HCT116 (cell line): ENCODE data around the gene ITLN1. TPM values are rescaled to one million over a fixed set of nuclear protein-coding genes. Genes with fewer than 3 reads are reported as not detected.

ENCODE experiments used
- ATAC-seq: fragments of 200-7000 bp; cut with Tn5 transposase; 2 replicates; pipeline ENCODE4 v1.9.1; 2020; ENCODE audit warnings: mild to moderate bottlenecking, moderate library complexity
- BruUV-seq: library from RNA; stranded (reverse); fragments of 400-500 nt; replicated peaks from 2 replicates; lab custom pipeline; 2021; lab: Mats Ljungman, UMichigan
- CTCF ChIA-PET: fragments of 300-600 bp; sonication (Branson Sonifier 250); formaldehyde crosslinking; loops from one replicate; lab custom pipeline; 2021; ENCODE audit warnings: antibody characterized with exemption; lab: Charles Lee
- POLR2A ChIA-PET: fragments of 300-600, 350-600 bp; sonication (Branson Sonifier 250); formaldehyde crosslinking; loops from one replicate; lab custom pipeline; 2021; ENCODE audit warnings: antibody characterized with exemption; lab: Charles Lee
- RAD21 ChIA-PET, 2 experiments: fragments of 300-600 bp; sonication (Branson Sonifier 250); formaldehyde crosslinking; loops; one replicate each; lab custom pipeline; 2023; ENCODE audit warnings: low total read pairs in 2 of 2; ENCODE audit not compliant: uncharacterized antibody in 2 of 2, unreplicated experiment in 2 of 2, low non-redundant PET in 1 of 2; lab: Charles Lee
- DNase-seq: peaks from one replicate; pipeline ENCODE4 v3.0.0-alpha.2; 2010; ENCODE audit warnings: low read depth, low spot score
- H2AFZ ChIP-seq: fragments of 200-600 bp; shearing (Covaris generic), sonication (generic); 2 replicates; pipeline ENCODE4 v1.6.1; 2017; ENCODE audit warnings: low read depth, mixed run types, mixed read lengths, antibody characterized with exemption, low read length; ENCODE audit not compliant: poor library complexity, severe bottlenecking
- H3K27ac ChIP-seq: 2 replicates; pipeline ENCODE4 v1.5.1; 2012; ENCODE audit warnings: low read depth, low read length
- H3K27me3 ChIP-seq: fragments of 200-600 bp; sonication (generic); 2 replicates; pipeline ENCODE4 v1.6.1; 2016; ENCODE audit warnings: mixed run types, low read length, mixed read lengths; ENCODE audit not compliant: insufficient read depth
- H3K36me3 ChIP-seq, 2 experiments: fragments of 200-500 bp in 1 of 2; fragments of 200-600 bp in 1 of 2; sonication (Bioruptor generic) in 1 of 2; sonication (generic) in 1 of 2; 2 replicates each; pipeline versions ENCODE4 v1.5.1 to v1.6.1; 2014 to 2016; ENCODE audit warnings: low read length in 2 of 2, inconsistent platforms in 1 of 2, mixed read lengths in 1 of 2, mixed run types in 1 of 2; ENCODE audit not compliant: insufficient read depth in 2 of 2, control insufficient read depth in 1 of 2
- H3K4me1 ChIP-seq, 2 experiments: fragments of 200-600 bp in 1 of 2; sonication (generic) in 1 of 2; 2 replicates each; pipeline versions ENCODE4 v1.5.1 to v1.6.1; 2012 to 2017; ENCODE audit warnings: low read length in 2 of 2, inconsistent platforms in 1 of 2, mild to moderate bottlenecking in 1 of 2, mixed read lengths in 1 of 2, mixed run types in 1 of 2, moderate library complexity in 1 of 2; ENCODE audit not compliant: insufficient read depth in 2 of 2, control insufficient read depth in 1 of 2
- H3K4me2 ChIP-seq: fragments of 200-600 bp; sonication (generic); 2 replicates; pipeline ENCODE4 v1.6.1; 2017; ENCODE audit warnings: mixed run types, low read length, mixed read lengths
- H3K4me3 ChIP-seq, 2 experiments: fragments of 200-600 bp in 1 of 2; sonication (generic) in 1 of 2; replicated peaks in 1 of 2; 2 replicates each; pipeline ENCODE4 v1.5.1; 2011 to 2016; ENCODE audit warnings: low read length in 2 of 2, control low read depth in 1 of 2, low read depth in 1 of 2, mild to moderate bottlenecking in 1 of 2, mixed read lengths in 1 of 2, mixed run types in 1 of 2
- H3K79me2 ChIP-seq: fragments of 200-600 bp; sonication (generic); 2 replicates; pipeline ENCODE4 v1.6.1; 2017; ENCODE audit warnings: mild to moderate bottlenecking, mixed run types, low read length, moderate library complexity, mixed read lengths; ENCODE audit not compliant: insufficient read depth
- H3K9ac ChIP-seq: fragments of 200-600 bp; sonication (generic); 2 replicates; pipeline ENCODE4 v1.6.1; 2016; ENCODE audit warnings: low read length, mixed read lengths
- H3K9me2 ChIP-seq: fragments of 200-600 bp; sonication (generic), shearing (Covaris generic); 2 replicates; pipeline ENCODE4 v1.6.1; 2017; ENCODE audit warnings: mixed run types, mild to moderate bottlenecking, moderate library complexity; ENCODE audit not compliant: insufficient read depth
- H3K9me3 ChIP-seq, 2 experiments: fragments of 200-500 bp in 1 of 2; fragments of 200-600 bp in 1 of 2; sonication (Bioruptor generic) in 1 of 2; sonication (generic) in 1 of 2; 2 replicates each; pipeline ENCODE4 v1.6.1; 2014 to 2017; ENCODE audit warnings: low read length in 2 of 2, mixed read lengths in 2 of 2, inconsistent platforms in 1 of 2, low read depth in 1 of 2, mild to moderate bottlenecking in 1 of 2, mixed run types in 1 of 2, moderate library complexity in 1 of 2; ENCODE audit not compliant: control insufficient read depth in 1 of 2, insufficient read depth in 1 of 2
- H4K20me1 ChIP-seq: fragments of 200-600 bp; sonication (generic), shearing (Covaris generic); 2 replicates; pipeline ENCODE4 v1.6.1; 2017; ENCODE audit warnings: mixed run types, mild to moderate bottlenecking, moderate library complexity; ENCODE audit not compliant: insufficient read depth
- CEBPB ChIP-seq: IDR thresholded peaks from 2 replicates; pipeline ENCODE4 v1.6.1; 2012; ENCODE audit warnings: low read depth
- EGR1 ChIP-seq: IDR thresholded peaks from 2 replicates; pipeline ENCODE4 v1.6.1; 2012; ENCODE audit warnings: low read depth
- ELF1 ChIP-seq: IDR thresholded peaks from 2 replicates; pipeline ENCODE4 v1.6.1; 2012; ENCODE audit warnings: low read depth, borderline replicate concordance
- EZH2 ChIP-seq: fragments of 200-600 bp; sonication (generic); IDR thresholded peaks from 2 replicates; pipeline ENCODE4 v1.6.1; 2017; ENCODE audit warnings: antibody characterized with exemption, mixed run types
- EZH2phosphoT487 ChIP-seq: fragments of 200-600 bp; IDR thresholded peaks from 2 replicates; pipeline ENCODE4 v1.6.1; 2018; ENCODE audit warnings: antibody characterized with exemption, borderline replicate concordance
- FOSL1 ChIP-seq: IDR thresholded peaks from 2 replicates; pipeline ENCODE4 v1.6.1; 2012; ENCODE audit warnings: low read depth
- POLR2A ChIP-seq: IDR thresholded peaks from 2 replicates; pipeline ENCODE4 v1.7.0; 2011; ENCODE audit warnings: borderline replicate concordance; ENCODE audit not compliant: insufficient read depth, insufficient read length; ENCODE audit errors: extremely low read depth
- POLR2AphosphoS5 ChIP-seq: IDR thresholded peaks from 2 replicates; pipeline ENCODE4 v1.6.1; 2011; ENCODE audit warnings: mild to moderate bottlenecking, low read depth, low read length, moderate library complexity
- RAD21 ChIP-seq: IDR thresholded peaks from 2 replicates; pipeline ENCODE4 v1.6.1; 2012; ENCODE audit warnings: low read depth, mild to moderate bottlenecking
- SP1 ChIP-seq: IDR thresholded peaks from 2 replicates; pipeline ENCODE4 v1.6.1; 2012; ENCODE audit warnings: low read depth
- SRF ChIP-seq: IDR thresholded peaks from 2 replicates; pipeline ENCODE4 v1.6.1; 2012; ENCODE audit warnings: low read depth
- YY1 ChIP-seq: IDR thresholded peaks from 2 replicates; pipeline ENCODE4 v1.6.1; 2011; ENCODE audit warnings: low read length, low read depth, moderate library complexity, mild to moderate bottlenecking; ENCODE audit not compliant: insufficient replicate concordance; ENCODE audit errors: extremely low read depth
- ZFX ChIP-seq: fragments of 450-650 bp; IDR thresholded peaks from 2 replicates; pipeline ENCODE4 v1.6.1; 2017
- ZNF274 ChIP-seq: fragments of 200-500 bp; sonication (Bioruptor generic); IDR thresholded peaks from 2 replicates; pipeline ENCODE4 v1.6.1; 2014; ENCODE audit warnings: mild to moderate bottlenecking, low read depth, low read length, inconsistent platforms
- intact Hi-C: fragments of 100-400 bp; cut with micrococcal nuclease; formaldehyde crosslinking; loops from 2 replicates; pipeline ENCODE4 v1.10.0; 2022
- total RNA-seq: library from RNA; stranded (reverse); gene quantifications from one replicate; pipeline ENCODE4 v1.2.1, GENCODE V29; 2021; ENCODE audit not compliant: unreplicated experiment
- TF ChIP-seq, protein P1 (sequence below), 3 experiments: fragments of 200-600 bp in 1 of 3; sonication (generic) in 1 of 3; IDR thresholded peaks in 2 of 3; conservative IDR thresholded peaks in 1 of 3; 2 replicates each; pipeline ENCODE4 v1.5.1; 2012 to 2017; ENCODE audit warnings: low read depth in 2 of 3, low read length in 2 of 3, antibody characterized with exemption in 1 of 3, borderline replicate concordance in 1 of 3, control low read depth in 1 of 3, mild to moderate bottlenecking in 1 of 3, mixed read lengths in 1 of 3, mixed run types in 1 of 3, moderate library complexity in 1 of 3; ENCODE audit not compliant: insufficient read depth in 1 of 3
- TF ChIP-seq, protein P2 (sequence below): IDR thresholded peaks from 2 replicates; pipeline ENCODE4 v1.6.1; 2012
- TF ChIP-seq, protein P3 (sequence below): IDR thresholded peaks from 2 replicates; pipeline ENCODE4 v1.6.1; 2011; ENCODE audit warnings: mild to moderate bottlenecking, low read length, moderate library complexity; ENCODE audit not compliant: insufficient replicate concordance; ENCODE audit errors: extremely low read depth

ITLN1 gene
- total RNA-seq, 1 experiment from 2014 or later = not detected

DNA sequence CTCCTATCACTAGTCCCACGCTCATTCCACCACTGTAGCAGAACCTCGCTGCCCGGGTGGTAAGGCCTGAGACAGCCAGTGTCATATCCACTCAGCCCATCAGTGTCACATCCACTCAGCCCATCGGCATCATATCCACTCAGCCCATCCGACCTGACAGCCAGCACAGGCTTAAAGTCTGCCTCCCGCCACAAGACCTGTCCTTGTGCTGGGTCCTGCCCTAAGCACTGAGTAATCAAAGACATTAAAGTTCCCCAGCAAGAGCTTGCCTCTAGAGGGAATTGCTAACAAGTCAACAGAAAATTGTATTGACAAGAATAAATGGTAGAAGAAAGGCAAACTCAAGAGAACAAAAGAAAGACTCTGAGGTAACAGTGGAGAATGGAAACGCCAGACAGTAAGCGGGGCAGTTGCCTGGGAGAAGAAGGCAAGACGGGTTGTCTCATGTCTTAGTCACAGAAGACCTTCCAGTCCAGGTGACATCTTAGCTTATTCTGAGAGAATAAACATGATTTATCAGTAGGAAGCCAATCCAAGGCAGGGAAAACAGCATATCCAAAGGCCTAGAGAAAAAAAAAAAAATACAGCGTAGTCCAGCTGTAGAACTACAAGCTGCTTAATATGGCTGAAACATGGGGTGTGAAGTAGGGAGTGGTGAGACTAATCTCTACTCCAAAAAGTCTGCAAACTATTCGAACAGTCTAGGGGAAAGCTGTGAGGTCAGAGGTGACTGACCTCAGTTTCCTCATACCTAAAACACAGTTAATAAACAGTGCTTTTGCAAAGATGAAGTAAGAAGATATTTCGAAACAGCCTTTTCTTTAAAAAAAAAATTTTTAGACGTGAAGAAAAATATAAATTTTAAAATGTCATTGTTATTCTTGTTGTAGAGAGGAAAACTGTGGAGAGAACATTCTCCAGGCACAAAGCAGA lies 1.1 kb downstream of the ITLN1 start:
- POLR2A ChIA-PET = no interaction called here
- H3K9me2 ChIP-seq = no peaks in the 10 kb centered on the region

More for the DNA sequence above, 1.1 kb downstream of the ITLN1 start:
- Histone ChIP-seq H3K4me3 (no peak overlapping the region), H3K79me2 (no peaks in the 10 kb centered on the region), H4K20me1 (no peaks in the 10 kb centered on the region), H3K9me3 (no peaks in the 10 kb centered on the region), H3K36me3 (no peaks in the 10 kb centered on the region), H3K9ac (no peak overlapping the region), H3K27me3 (no peaks in the 10 kb centered on the region), H3K27ac (no peak overlapping the region), H3K4me1 (no peaks in the 10 kb centered on the region), H3K4me2 (no peak overlapping the region), H2AFZ (peak overlapping the region; percentile 44)
- intact Hi-C loops = no loop called here
- TF ChIP-seq POLR2A (no peak), ZFX (no peak), POLR2AphosphoS5 (no peak), FOSL1 (no peak), SP1 (no peak), EZH2phosphoT487 (no peak), SRF (no peak), EZH2 (no peak), ELF1 (no peak), EGR1 (no peak), RAD21 (no peak), ZNF274 (no peak), YY1 (no peak), CEBPB (no peak)
- TF ChIP-seq, protein P1, sequence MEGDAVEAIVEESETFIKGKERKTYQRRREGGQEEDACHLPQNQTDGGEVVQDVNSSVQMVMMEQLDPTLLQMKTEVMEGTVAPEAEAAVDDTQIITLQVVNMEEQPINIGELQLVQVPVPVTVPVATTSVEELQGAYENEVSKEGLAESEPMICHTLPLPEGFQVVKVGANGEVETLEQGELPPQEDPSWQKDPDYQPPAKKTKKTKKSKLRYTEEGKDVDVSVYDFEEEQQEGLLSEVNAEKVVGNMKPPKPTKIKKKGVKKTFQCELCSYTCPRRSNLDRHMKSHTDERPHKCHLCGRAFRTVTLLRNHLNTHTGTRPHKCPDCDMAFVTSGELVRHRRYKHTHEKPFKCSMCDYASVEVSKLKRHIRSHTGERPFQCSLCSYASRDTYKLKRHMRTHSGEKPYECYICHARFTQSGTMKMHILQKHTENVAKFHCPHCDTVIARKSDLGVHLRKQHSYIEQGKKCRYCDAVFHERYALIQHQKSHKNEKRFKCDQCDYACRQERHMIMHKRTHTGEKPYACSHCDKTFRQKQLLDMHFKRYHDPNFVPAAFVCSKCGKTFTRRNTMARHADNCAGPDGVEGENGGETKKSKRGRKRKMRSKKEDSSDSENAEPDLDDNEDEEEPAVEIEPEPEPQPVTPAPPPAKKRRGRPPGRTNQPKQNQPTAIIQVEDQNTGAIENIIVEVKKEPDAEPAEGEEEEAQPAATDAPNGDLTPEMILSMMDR (IDR thresholded peaks at IDR 0.05 in 2 of 3, conservative IDR thresholded peaks at IDR 0.05 in 1 of 3; ENCODE audit: borderline replicate concordance in 1 of 3, insufficient read depth in 1 of 3, low read depth in 2 of 3, low read length in 2 of 3) = no peak
- TF ChIP-seq, protein P2, sequence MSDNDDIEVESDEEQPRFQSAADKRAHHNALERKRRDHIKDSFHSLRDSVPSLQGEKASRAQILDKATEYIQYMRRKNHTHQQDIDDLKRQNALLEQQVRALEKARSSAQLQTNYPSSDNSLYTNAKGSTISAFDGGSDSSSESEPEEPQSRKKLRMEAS = no peak
- TF ChIP-seq, protein P3, sequence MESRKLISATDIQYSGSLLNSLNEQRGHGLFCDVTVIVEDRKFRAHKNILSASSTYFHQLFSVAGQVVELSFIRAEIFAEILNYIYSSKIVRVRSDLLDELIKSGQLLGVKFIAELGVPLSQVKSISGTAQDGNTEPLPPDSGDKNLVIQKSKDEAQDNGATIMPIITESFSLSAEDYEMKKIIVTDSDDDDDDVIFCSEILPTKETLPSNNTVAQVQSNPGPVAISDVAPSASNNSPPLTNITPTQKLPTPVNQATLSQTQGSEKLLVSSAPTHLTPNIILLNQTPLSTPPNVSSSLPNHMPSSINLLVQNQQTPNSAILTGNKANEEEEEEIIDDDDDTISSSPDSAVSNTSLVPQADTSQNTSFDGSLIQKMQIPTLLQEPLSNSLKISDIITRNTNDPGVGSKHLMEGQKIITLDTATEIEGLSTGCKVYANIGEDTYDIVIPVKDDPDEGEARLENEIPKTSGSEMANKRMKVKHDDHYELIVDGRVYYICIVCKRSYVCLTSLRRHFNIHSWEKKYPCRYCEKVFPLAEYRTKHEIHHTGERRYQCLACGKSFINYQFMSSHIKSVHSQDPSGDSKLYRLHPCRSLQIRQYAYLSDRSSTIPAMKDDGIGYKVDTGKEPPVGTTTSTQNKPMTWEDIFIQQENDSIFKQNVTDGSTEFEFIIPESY = no peak
- ChIA-PET CTCF (interaction anchor here (1.2 to 1.9 kb wide), 2 partner anchors 49 to 70 kb away, joined by 3 to 6 read pairs; no protein-coding TSS in a partner anchor), RAD21 (no interaction called here)
- no peak for DNase-seq
- no TSS peak for BruUV-seq
- ATAC-seq = no peak
